HUES6 (cell line): ENCODE measurements around the gene HSPA12B.

Experiments
- H3K27ac ChIP-seq: 2 replicates; pipeline ENCODE4 v1.7.0; 2013; ENCODE audit warnings: low read depth, mild to moderate bottlenecking, low read length, inconsistent platforms
- H3K27me3 ChIP-seq: 2 replicates; pipeline ENCODE4 v1.6.1; 2013; ENCODE audit warnings: low read length; ENCODE audit not compliant: control insufficient read depth, insufficient read depth
- H3K36me3 ChIP-seq: 2 replicates; pipeline ENCODE4 v1.6.1; 2013; ENCODE audit warnings: low read length; ENCODE audit not compliant: control insufficient read depth, insufficient read depth
- H3K4me1 ChIP-seq: 2 replicates; pipeline ENCODE4 v1.6.1; 2013; ENCODE audit warnings: low read length; ENCODE audit not compliant: control insufficient read depth, insufficient read depth
- H3K4me3 ChIP-seq: 2 replicates; pipeline ENCODE4 v1.5.1; 2013; ENCODE audit warnings: low read depth, low read length
- H3K9ac ChIP-seq: one replicate; pipeline ENCODE4 v1.6.1; 2013; ENCODE audit warnings: mild to moderate bottlenecking, low read length
- H3K9me3 ChIP-seq: 2 replicates; pipeline ENCODE4 v1.6.1; 2013; ENCODE audit warnings: low read depth, low read length; ENCODE audit not compliant: control insufficient read depth, insufficient read depth

Gene HSPA12B

GRCh38 chr20:3693376-3693775 is 39.1 kb upstream of the HSPA12B start:
- H3K36me3 ChIP-seq = no peaks in the 10 kb centered on the region
- no peaks in the 10 kb centered on the region for H3K27me3 ChIP-seq
- no peaks in the 10 kb centered on the region for H3K4me1 ChIP-seq
- H3K27ac ChIP-seq = no peak overlapping the region
- H3K4me3 ChIP-seq = no peak overlapping the region
- H3K9me3 ChIP-seq = peaks cover 6% of the 10 kb centered on the region
- H3K9ac ChIP-seq = no peak overlapping the region

- Histone ChIP-seq H3K4me1 (no peaks in the 10 kb centered on the region), H3K9me3 (peaks cover 6% of the 10 kb centered on the region), H3K27ac (no peak overlapping the region), H3K9ac (no peak overlapping the region), H3K36me3 (no peaks in the 10 kb centered on the region), H3K27me3 (no peaks in the 10 kb centered on the region), H3K4me3 (no peak overlapping the region)
Observed at GRCh38 chr20:3694864-3695263, 37.6 kb upstream of the HSPA12B start.

DNA sequence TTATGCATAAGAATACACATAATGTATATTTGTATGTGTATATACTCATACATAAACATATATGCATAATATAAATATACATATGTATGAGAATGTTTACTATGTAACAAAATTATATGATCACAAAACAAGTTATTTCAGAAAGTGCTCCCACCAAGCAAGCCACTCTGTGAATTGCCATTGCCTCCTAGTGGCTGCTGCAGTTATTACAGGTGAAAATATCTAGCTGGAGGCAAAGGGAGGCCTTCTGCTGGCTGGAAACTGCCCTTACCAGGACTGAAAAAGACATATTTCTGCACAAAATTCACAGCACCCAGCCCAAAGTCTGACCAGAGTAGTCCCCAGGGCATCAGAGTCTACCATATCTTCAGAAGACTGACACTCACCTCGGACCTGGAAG is 36.3 kb upstream of the HSPA12B start:
- H3K27me3 ChIP-seq = no peaks in the 10 kb centered on the region
- no peak overlapping the region for H3K4me3 ChIP-seq
- H3K27ac ChIP-seq = no peak overlapping the region
- H3K4me1 ChIP-seq = no peaks in the 10 kb centered on the region
- H3K9me3 ChIP-seq = peaks cover 6% of the 10 kb centered on the region
- H3K36me3 ChIP-seq = no peaks in the 10 kb centered on the region
- H3K9ac ChIP-seq = no peak overlapping the region

DNA sequence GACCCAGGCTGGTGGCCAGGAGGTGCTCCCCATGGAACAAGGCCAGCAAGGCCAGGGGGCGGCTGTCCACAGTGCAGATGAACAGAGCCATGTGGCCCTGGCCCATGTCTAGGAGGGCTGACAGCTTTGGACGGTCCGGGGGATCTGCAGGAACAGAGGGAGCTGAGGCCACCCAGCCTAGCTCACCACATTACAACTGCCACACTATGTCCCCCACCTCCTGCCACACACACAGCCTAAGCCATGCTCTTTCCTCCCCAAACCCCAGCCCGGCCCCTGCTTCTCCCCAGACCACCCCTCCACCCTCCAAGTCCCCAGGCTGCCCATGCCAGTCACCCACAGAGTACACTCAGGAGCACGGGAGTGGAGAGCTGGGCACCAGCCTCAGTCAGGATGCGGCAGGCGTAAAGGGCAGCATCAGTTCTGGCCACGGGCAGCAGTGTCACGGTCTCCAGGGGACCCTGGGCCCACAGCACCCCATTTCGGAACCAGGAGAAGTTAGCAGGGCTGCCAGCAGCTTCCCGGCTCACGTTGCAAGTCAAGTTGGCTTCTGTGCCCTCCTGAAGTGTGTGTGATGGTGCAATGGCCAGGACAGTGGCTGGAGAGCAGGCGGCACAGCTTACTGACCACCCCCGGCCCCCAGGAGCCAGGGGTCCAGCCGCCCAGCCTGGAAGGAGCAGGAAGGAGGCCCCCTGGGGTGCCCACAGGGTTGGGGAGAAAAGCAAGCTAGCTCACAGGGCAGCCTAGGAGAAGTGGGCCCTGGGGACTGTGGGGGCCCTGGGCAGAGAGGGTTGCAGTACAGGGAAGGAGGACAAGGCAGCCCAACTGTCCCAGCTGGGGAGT is 35.5 kb upstream of the HSPA12B start:
- Histone ChIP-seq H3K36me3 (no peaks in the 10 kb centered on the region), H3K27ac (no peak overlapping the region), H3K9ac (no peak overlapping the region), H3K4me1 (no peaks in the 10 kb centered on the region), H3K9me3 (peaks cover 6% of the 10 kb centered on the region), H3K27me3 (no peaks in the 10 kb centered on the region; the same call in 1 of the 2 replicates), H3K4me3 (no peak overlapping the region)

DNA sequence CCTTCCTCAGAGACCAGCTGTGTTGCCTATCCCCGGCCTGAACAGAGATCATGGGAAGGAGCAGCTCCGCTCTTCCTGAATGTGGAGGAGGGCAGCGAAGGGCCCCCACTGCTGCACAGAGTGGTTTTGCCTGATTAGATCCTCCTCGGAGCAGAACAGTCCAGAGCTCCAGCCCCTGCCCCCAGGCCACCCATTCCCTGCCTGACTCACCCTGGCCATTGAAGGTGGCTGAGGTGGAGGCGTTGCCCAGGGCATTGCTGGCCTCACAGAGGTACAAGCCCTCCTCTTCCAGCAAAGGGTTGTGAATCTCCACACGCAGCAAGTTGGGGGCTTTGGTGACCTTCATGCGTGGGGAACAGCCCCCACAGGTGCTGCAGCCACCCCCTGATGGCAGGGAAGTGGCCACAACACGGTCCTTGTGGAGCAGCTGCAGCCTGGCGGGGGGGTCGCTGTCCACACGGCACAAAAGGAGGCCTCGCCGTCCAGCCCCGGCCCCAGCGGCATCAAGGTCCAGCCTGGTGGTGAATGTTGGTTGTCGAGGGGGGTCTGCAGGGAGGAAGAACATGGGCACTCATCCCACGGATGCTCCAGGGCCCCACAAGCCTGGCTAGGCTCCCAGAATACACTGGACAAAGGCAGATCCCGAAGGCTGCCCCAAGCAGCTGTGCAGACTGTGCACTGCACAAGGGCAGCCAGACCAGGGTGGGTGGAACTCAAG is 34.7 kb upstream of the HSPA12B start:
- Histone ChIP-seq H3K27me3 (no peaks in the 10 kb centered on the region; the same call in 1 of the 2 replicates), H3K4me3 (no peak overlapping the region), H3K4me1 (no peaks in the 10 kb centered on the region), H3K9me3 (peaks cover 6% of the 10 kb centered on the region), H3K36me3 (no peaks in the 10 kb centered on the region), H3K27ac (no peak overlapping the region), H3K9ac (no peak overlapping the region)

- Histone ChIP-seq H3K9me3 (peaks cover 6% of the 10 kb centered on the region), H3K9ac (no peak overlapping the region), H3K27me3 (no peaks in the 10 kb centered on the region; the same call in 1 of the 2 replicates), H3K36me3 (no peaks in the 10 kb centered on the region), H3K4me1 (no peaks in the 10 kb centered on the region), H3K4me3 (no peak overlapping the region), H3K27ac (no peak overlapping the region)
Observed at GRCh38 chr20:3698591-3699001, 33.9 kb upstream of the HSPA12B start.

DNA sequence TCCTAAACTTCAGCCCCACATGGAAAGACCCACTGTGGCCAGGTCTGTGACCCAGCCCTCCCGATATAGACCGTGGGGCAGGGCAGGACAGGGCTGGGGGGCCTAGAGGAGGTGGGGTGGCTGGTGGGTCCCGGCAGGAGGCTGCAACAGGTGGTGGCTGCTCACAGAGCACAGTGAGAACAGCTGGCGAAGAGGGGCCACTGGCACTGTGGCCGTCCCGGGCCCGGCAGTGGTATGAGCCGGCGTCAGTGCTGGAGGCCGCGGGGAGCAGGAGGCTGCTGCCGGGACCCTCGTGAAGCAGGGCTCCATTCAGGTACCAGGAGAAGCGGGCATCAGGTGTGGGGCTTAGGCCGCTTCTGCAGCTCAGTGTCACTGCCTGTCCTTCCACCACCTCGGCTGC is 33.4 kb upstream of the HSPA12B start:
- no peak overlapping the region for H3K4me3 ChIP-seq
- H3K9me3 ChIP-seq = peaks cover 6% of the 10 kb centered on the region
- no peak overlapping the region for H3K9ac ChIP-seq
- no peak overlapping the region for H3K27ac ChIP-seq
- H3K36me3 ChIP-seq = no peaks in the 10 kb centered on the region
- H3K27me3 ChIP-seq = no peaks in the 10 kb centered on the region; the same call in 1 of the 2 replicates
- H3K4me1 ChIP-seq = no peaks in the 10 kb centered on the region

DNA sequence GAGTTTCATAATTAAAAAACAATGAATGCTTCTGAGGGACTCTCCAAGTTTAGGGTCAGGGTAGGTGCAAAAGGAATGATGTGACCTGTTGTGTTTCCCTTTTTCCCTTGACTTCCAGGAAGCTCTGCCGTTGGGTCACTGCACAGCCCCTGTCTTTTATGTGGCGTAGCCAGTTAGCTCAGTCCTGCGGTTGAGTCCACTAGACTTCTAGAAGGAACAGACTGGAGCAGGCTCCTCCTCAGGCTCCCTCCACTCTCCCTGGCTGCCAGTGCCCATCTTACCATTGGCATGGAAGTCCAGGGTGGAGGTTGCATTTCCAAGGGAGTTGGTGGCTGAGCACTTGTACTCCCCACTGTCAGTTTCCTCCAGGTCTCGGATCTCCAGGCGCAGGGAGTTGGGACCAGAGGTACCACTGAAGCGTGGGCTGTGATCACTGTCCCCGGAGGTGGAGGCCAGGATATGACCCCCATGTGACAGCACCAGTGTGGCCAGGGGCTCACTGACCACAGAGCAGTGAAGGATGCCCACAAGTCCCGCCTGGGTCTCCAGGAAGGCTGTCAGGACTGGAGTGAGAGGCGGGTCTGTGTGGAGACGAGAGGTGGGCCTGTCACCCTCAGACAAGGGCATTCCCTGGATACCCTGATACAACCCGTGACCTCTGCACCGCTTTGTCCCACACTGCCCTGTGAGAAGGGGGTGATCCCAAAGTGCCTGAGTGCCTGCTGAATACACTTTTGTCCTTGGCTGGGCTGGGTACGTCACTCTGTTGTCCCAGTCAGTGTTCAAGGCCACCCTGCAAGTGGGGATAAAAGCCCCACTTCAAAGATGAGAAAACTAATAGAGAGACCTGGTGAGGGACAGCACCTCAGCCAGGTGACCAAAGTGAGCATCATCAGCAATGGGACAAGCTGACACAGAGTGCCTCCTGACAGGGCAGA is 31.2 kb upstream of the HSPA12B start:
- no peaks in the 10 kb centered on the region for H3K36me3 ChIP-seq
- H3K4me1 ChIP-seq = no peaks in the 10 kb centered on the region
- H3K27me3 ChIP-seq = no peaks in the 10 kb centered on the region; the same call in 1 of the 2 replicates
- H3K9ac ChIP-seq = no peak overlapping the region
- H3K27ac ChIP-seq = no peak overlapping the region
- peaks cover 4% of the 10 kb centered on the region for H3K9me3 ChIP-seq
- H3K4me3 ChIP-seq = no peak overlapping the region

DNA sequence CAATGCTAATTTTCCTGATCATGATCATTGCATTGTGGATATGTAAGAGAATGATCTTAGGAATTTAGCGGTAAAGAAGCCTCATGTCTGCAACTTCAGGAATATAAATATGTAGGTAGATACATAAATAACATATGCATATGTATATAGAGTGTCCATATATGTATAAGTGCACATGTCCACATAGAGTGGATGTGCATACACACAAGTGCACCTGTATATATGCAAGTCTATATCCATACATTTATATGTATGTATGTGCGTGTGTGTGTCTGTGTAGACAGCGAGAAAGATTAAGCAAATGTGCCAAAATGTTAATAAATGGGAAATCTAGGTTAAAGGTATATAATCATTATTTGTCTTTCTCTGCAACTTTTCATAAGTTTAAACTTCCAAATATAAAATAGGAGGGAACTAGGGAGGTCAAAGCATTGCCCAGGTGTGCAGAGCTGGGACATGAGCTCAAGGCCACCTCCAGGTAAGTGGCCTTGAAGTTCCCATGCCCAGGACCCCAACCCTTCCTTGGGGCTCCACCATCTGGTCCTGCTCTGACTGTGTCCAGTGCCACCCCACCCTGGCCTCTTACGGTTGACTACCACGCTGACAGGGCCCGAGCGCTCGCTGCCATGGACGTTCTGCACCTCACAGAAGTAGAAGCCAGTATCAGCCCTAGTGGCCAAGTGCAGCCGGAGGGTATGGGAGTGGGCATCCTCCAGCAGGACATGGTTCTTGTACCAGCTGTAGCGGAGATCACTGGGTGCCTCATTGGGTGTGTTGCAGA is 29.7 kb upstream of the HSPA12B start:
- Histone ChIP-seq H3K9ac (no peak overlapping the region), H3K36me3 (no peaks in the 10 kb centered on the region), H3K9me3 (no peaks in the 10 kb centered on the region), H3K4me3 (no peak overlapping the region), H3K27ac (no peak overlapping the region), H3K27me3 (no peaks in the 10 kb centered on the region; the same call in 1 of the 2 replicates), H3K4me1 (no peaks in the 10 kb centered on the region)

DNA sequence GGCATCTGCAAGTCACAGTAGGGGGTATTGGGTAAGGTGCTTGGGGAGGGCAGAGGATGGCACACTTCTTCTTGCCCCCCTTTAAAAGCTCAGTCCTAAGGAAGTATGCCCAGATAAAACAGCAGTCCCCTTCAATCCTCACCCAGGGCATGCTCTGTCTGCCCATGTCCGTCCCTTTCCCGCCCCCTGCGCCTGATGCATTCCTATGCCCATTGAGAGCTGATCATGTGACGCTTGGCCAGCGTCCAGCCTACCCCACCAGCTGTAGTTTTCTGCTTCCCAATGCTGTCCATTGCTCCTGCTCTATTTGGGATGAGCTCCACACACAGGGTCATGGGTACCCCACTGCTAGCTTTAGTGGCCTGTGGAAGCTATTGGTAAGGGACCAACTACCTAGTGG is 28.4 kb upstream of the HSPA12B start:
- H3K36me3 ChIP-seq = no peaks in the 10 kb centered on the region
- H3K27ac ChIP-seq = no peak overlapping the region
- H3K9ac ChIP-seq = no peak overlapping the region
- no peaks in the 10 kb centered on the region for H3K9me3 ChIP-seq
- H3K4me1 ChIP-seq = no peaks in the 10 kb centered on the region
- no peaks in the 10 kb centered on the region; the same call in 1 of the 2 replicates for H3K27me3 ChIP-seq
- no peak overlapping the region for H3K4me3 ChIP-seq
